Duodenal mucosa (tissue), 2 donors: ENCODE results near the gene SIVA1.
"Not testable (repeated sequence)": the region's sequence is repeated elsewhere in the genome, so short reads cannot be mapped to it uniquely, and the experiment has no call there.

Experiments
- H3K27ac ChIP-seq: one replicate; pipeline ENCODE4 v1.7.0; 2013; ENCODE audit warnings: low read depth, low read length
- H3K27me3 ChIP-seq, 2 donors: one replicate each; pipeline ENCODE4 v1.7.0; 2013; ENCODE audit warnings: low read length in 2 of 2, control low read depth in 1 of 2; ENCODE audit not compliant: insufficient read depth in 2 of 2, control insufficient read depth in 1 of 2
- H3K36me3 ChIP-seq, 2 donors: one replicate each; pipeline ENCODE4 v1.7.0; 2013; ENCODE audit warnings: low read length in 2 of 2, control low read depth in 1 of 2; ENCODE audit not compliant: insufficient read depth in 2 of 2, control insufficient read depth in 1 of 2
- H3K4me1 ChIP-seq, 2 donors: one replicate each; pipeline ENCODE4 v1.7.0; 2013; ENCODE audit warnings: low read length in 2 of 2, control low read depth in 1 of 2; ENCODE audit not compliant: insufficient read depth in 2 of 2, control insufficient read depth in 1 of 2
- H3K4me3 ChIP-seq, 2 donors: one replicate each; pipeline ENCODE4 v1.7.0; 2013; ENCODE audit warnings: low read length in 2 of 2, low read depth in 1 of 2
- H3K9ac ChIP-seq, 2 donors: one replicate each; pipeline ENCODE4 v1.7.0; 2013; ENCODE audit warnings: low read length in 2 of 2, low read depth in 1 of 2
- H3K9me3 ChIP-seq, 2 donors: one replicate each; pipeline ENCODE4 v1.7.0; 2013; ENCODE audit warnings: low read length in 2 of 2, control low read depth in 1 of 2; ENCODE audit not compliant: control insufficient read depth in 1 of 2

SIVA1 gene

DNA sequence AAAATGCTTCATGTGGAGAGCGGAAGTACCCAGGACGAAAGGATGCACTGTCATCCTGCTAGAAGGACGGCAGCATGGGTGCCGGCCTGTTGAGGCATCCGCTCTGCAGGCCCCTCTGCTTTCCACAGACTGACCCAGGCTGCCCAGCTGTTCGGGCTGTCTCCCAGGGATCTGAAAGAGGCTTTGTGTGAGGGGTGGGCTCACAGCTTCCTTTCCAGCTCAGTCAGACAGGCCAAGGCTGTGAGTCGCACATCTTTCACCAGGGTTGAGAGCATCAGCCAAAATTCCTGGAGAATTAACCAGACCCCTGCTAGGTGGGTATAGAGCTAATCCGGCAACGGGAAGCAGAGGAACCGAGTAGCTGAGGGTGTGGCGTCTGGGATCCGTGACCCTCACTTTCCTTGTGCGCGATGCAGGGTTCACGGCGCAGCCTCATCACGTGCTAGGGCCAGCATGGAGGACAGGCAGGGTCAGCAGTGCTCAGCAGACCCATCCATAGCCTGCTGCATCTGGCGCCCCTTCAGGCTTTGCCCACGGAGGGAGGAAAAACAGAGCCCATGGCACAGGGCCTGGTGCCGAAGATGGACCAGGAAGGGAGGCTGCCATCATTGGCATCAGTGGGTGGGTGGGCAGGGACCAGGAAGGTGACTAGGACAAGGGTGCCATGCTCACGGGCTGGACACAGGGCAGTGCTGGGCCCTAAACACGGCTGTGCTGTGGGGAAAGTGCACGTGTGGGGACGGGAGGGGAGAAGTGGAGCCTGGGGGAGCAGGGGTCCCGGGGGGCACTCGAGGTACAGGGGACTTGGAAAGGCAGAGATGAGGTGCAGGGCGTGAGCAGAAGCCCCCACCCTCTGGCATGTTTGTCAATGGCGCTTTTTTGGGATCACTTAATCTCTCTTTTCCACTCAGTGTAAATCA is 9.2 kb upstream of the SIVA1 start:
- H3K27me3 ChIP-seq: no peaks in the 10 kb centered on the region
- no peak overlapping the region for H3K4me3 ChIP-seq
- H3K9me3 ChIP-seq: no peaks in the 10 kb centered on the region
- H3K27ac ChIP-seq: no peak overlapping the region
- peaks cover 12 to 14% of the 10 kb centered on the region in 2 donors for H3K4me1 ChIP-seq
- no peak overlapping the region for H3K9ac ChIP-seq
- H3K36me3 ChIP-seq: peaks cover 6 to 9% of the 10 kb centered on the region in 2 donors

DNA sequence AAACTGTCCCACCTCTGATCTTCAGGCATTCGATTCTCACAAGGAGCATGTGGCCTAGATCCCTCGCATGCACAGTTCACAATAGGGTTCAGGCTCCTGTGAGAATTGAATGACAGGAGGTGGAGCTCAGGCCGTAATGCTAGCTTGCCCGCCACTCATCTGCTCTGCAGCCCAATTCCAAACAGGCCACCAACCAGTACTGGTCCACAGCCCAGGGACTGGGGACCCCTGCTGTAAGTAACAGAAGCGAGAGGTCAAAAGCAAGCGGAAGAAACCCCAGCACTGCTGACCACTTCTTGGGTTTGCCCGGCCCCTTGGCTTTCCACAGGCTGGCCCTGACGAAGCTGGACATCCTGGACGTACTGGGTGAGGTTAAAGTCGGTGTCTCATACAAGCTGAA is 8.5 kb upstream of the SIVA1 start:
- H3K9ac ChIP-seq: no peak overlapping the region
- no peak overlapping the region for H3K27ac ChIP-seq
- H3K4me3 ChIP-seq: no peak overlapping the region
- H3K27me3 ChIP-seq: no peaks in the 10 kb centered on the region
- H3K9me3 ChIP-seq: no peaks in the 10 kb centered on the region
- peaks cover 6 to 9% of the 10 kb centered on the region in 2 donors for H3K36me3 ChIP-seq
- H3K4me1 ChIP-seq: peaks cover 20 to 22% of the 10 kb centered on the region in 2 donors

DNA sequence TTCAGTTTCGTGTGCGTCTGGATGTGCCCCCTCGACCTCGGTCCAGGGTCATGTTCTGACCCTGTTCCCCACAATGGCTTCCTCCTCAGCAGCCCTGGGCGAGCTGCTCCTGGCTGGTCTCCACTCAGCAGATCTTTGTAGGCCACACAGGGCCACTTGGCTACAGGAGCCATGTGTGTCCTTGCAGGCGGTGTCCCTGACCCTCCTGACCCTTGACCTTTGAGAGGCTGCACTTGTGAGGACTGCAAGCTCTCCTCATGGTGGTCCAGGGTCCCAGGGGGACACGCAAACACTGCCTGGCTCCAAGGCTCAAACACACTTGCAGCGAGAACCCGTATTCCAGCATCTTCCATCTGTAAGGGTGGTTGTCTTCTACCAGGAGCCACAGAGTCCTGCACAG is 7.5 kb upstream of the SIVA1 start:
- H3K9ac ChIP-seq: no peak overlapping the region
- no peaks in the 10 kb centered on the region for H3K9me3 ChIP-seq
- peaks cover 29 to 31% of the 10 kb centered on the region in 2 donors for H3K4me1 ChIP-seq
- H3K27ac ChIP-seq: no peak overlapping the region
- no peak overlapping the region for H3K4me3 ChIP-seq
- H3K27me3 ChIP-seq: no peaks in the 10 kb centered on the region
- peaks cover 0 to 4% of the 10 kb centered on the region in 2 donors for H3K36me3 ChIP-seq

DNA sequence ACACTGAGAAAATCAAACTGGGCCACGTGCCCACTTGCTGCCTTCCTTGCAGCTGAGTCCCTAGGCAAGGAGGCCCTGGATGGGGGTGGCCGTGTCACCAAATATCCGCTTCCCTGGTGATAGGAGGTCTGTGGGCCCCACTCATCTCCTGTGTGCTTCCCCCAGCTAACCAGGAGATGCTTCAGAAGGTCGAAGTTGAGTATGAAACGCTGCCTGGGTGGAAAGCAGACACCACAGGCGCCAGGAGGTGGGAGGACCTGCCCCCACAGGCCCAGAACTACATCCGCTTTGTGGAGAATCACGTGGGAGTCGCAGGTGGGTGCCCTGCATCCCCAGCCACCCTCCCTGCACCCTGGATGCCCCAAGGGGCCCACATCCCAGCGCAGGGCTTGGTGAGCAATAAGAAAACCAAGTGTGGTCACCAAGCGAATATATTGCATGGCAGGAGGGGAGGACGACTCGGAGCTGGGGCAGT is 6.8 kb upstream of the SIVA1 start:
- Histone ChIP-seq H3K4me1 (peaks cover 31 to 34% of the 10 kb centered on the region in 2 donors), H3K9ac (no peak overlapping the region), H3K27me3 (no peaks in the 10 kb centered on the region), H3K4me3 (no peak overlapping the region), H3K27ac (no peak overlapping the region), H3K9me3 (no peaks in the 10 kb centered on the region), H3K36me3 (peaks cover 0 to 4% of the 10 kb centered on the region in 2 donors)

GRCh38 chr14:104746934-104747481 is 5.9 kb upstream of the SIVA1 start:
- Histone ChIP-seq H3K27me3 (no peaks in the 10 kb centered on the region), H3K9me3 (no peaks in the 10 kb centered on the region), H3K36me3 (peaks cover 0 to 4% of the 10 kb centered on the region in 2 donors), H3K9ac (no peak overlapping the region), H3K27ac (no peak overlapping the region), H3K4me1 (peaks cover 33 to 35% of the 10 kb centered on the region in 2 donors), H3K4me3 (no peak overlapping the region)

DNA sequence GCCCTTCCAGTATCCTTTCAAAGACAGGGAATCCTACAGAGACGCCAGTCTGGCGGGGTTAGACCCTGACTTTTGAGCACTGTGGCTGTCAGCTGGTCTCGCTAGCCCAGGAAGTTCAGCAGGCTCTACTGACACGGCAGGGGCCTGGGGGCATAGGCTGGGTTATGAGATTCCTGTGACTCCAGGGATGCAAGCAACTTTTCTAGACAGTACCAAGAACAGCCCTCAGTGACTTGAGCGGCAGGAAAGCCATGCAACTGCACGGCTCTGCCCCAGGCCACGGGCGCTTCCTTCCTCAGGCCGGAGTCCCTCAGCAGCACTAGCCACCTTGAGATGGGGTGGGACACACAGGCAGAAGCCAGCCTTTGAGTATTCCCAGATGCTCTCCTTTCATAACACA is 5.1 kb upstream of the SIVA1 start:
- Histone ChIP-seq H3K9me3 (no peaks in the 10 kb centered on the region), H3K36me3 (peaks cover 0 to 4% of the 10 kb centered on the region in 2 donors), H3K27ac (no peak overlapping the region), H3K4me3 (no peak overlapping the region), H3K27me3 (no peaks in the 10 kb centered on the region), H3K9ac (no peak overlapping the region), H3K4me1 (peaks cover 36 to 39% of the 10 kb centered on the region in 2 donors)

DNA sequence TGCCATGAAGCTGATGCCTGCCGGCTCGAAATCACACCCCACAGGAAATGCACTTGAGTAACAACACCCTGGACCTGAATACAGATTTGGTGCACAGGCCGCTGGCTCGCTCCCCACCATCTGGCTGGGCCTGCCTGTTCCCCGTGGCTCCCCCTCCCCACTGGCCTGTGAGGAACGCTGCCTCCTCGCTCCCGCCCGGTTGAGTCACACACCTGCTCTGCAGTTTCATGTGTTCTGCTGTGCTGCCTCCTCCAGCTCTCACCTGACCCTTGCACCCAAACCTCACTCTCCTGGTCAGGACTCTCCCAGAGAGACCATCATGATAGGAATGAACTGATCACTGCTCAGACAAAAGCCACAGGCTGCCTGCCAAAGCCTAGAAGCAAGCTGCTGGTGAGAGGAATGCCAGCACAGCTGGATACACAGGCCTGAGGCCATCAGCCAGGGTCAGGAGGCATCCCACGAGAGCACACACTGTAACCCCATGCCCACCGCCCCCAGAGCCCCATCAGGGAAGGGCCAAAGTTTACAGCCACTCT is 3.8 kb upstream of the SIVA1 start:
- Histone ChIP-seq H3K9ac (peak overlapping the region; percentile 14 to 63), H3K27me3 (no peaks in the 10 kb centered on the region), H3K36me3 (peaks cover 0 to 4% of the 10 kb centered on the region in 2 donors), H3K4me3 (peak overlapping the region in 1 of 2 donors; percentile 32), H3K9me3 (no peaks in the 10 kb centered on the region), H3K27ac (peak overlapping the region; percentile 26), H3K4me1 (peaks cover 44 to 45% of the 10 kb centered on the region in 2 donors)

GRCh38 chr14:104750056-104750752 is 2.7 kb upstream of the SIVA1 start:
- Histone ChIP-seq H3K4me1 (peaks cover 54 to 55% of the 10 kb centered on the region in 2 donors), H3K27me3 (no peaks in the 10 kb centered on the region), H3K9ac (peak overlapping the region; percentile 13 to 63), H3K27ac (no peak overlapping the region), H3K4me3 (no peak overlapping the region), H3K9me3 (no peaks in the 10 kb centered on the region), H3K36me3 (peaks cover 0 to 1% of the 10 kb centered on the region in 2 donors)

DNA sequence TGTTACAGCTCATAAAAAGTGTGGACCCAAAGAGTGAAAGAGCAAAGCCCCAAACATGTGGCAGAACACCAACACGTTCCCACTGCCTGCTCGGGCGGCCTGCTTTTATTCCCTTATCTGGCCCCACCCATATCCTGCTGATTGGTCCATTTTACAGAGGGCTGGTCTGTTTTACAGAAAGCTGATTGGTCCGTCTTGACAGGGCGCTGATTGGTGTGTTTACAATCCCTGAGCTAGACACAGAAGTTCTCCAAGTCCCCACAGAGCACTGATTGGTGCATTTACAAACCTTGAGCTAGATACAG is 2.2 kb upstream of the SIVA1 start:
- H3K9me3 ChIP-seq, H3K9ac ChIP-seq, H3K27me3 ChIP-seq, H3K27ac ChIP-seq, H3K4me3 ChIP-seq, H3K36me3 ChIP-seq: not testable (repeated sequence)
- H3K4me1 ChIP-seq: peaks cover 58 to 59% of the 10 kb centered on the region in 2 donors
